Glomerular endothelial cell (primary cell): ENCODE data around the gene RPS24. TPM values are rescaled to one million over a fixed set of nuclear protein-coding genes. Genes with fewer than 3 reads are reported as not detected.

Experiments
- DNase-seq: peaks from one replicate; pipeline ENCODE4 v3.0.0-alpha.2; 2011; ENCODE audit warnings: low read depth, low spot score; ENCODE audit errors: extremely low read depth
- total RNA-seq: library from RNA; depleted of rRNA; stranded (reverse); fragments of >200 nt; gene quantifications from 2 replicates; pipeline ENCODE4 v1.2.3, GENCODE V29; 2015

The RPS24 gene
- total RNA-seq, 1 donor from 2014 or later: 1,840 TPM

GRCh38 chr10:78025685-78026364 lies 7.8 kb upstream of the RPS24 start:
- DNase-seq: no peak

- no peak for DNase-seq
These were observed 5.0 kb upstream of the RPS24 start for GRCh38 chr10:78028438-78029268.

GRCh38 chr10:78029269-78030226 lies 4.1 kb upstream of the RPS24 start, which contains the start of gene POLR3A:
TSS of gene POLR3A (minus strand) at chr10:78029515. CDS start at chr10:78029407, 108 bp downstream.
- peak; percentile 78 for DNase-seq

GRCh38 chr10:78033387-78033636 lies 351 bp upstream of the RPS24 start:
- no peak for DNase-seq

- no peak for DNase-seq
These were observed 1.4 kb downstream of the RPS24 start for GRCh38 chr10:78035025-78035424.

- no peak for DNase-seq
These were observed 1.8 kb downstream of the RPS24 start for GRCh38 chr10:78035437-78035836.

GRCh38 chr10:78035933-78036583 lies 2.4 kb downstream of the RPS24 start:
- no peak for DNase-seq

GRCh38 chr10:78038105-78038504 lies 4.4 kb downstream of the RPS24 start:
- no peak for DNase-seq

- DNase-seq: no peak
These were observed 5.3 kb downstream of the RPS24 start for GRCh38 chr10:78038791-78039547.

- DNase-seq: no peak
These were observed 6.1 kb downstream of the RPS24 start for GRCh38 chr10:78039743-78040142.

GRCh38 chr10:78041170-78042057 lies 7.8 kb downstream of the RPS24 start:
- no peak for DNase-seq

GRCh38 chr10:78042058-78042751 lies 8.5 kb downstream of the RPS24 start:
- no peak for DNase-seq

GRCh38 chr10:78042752-78043104 lies 9.1 kb downstream of the RPS24 start:
- DNase-seq: no peak

- DNase-seq: no peak
These were observed 10.5 kb downstream of the RPS24 start for GRCh38 chr10:78044179-78044578.

GRCh38 chr10:78044699-78045098 lies 11.0 kb downstream of the RPS24 start:
- DNase-seq: no peak

GRCh38 chr10:78045237-78045636 lies 11.6 kb downstream of the RPS24 start:
- no peak for DNase-seq

- no peak for DNase-seq
These were observed 12.2 kb downstream of the RPS24 start for GRCh38 chr10:78045856-78046255.

- no peak for DNase-seq
These were observed 13.1 kb downstream of the RPS24 start for GRCh38 chr10:78046711-78047269.
